ENCODE results near the gene TSHZ2. TPM values are rescaled to one million over a fixed set of nuclear protein-coding genes. Genes with fewer than 3 reads are reported as not detected.

The TSHZ2 gene
- total and polyA plus RNA-seq, 2 of the 4 experiments (the other 2 are of a cell fraction): under 0.01 to 0.02 TPM

DNA sequence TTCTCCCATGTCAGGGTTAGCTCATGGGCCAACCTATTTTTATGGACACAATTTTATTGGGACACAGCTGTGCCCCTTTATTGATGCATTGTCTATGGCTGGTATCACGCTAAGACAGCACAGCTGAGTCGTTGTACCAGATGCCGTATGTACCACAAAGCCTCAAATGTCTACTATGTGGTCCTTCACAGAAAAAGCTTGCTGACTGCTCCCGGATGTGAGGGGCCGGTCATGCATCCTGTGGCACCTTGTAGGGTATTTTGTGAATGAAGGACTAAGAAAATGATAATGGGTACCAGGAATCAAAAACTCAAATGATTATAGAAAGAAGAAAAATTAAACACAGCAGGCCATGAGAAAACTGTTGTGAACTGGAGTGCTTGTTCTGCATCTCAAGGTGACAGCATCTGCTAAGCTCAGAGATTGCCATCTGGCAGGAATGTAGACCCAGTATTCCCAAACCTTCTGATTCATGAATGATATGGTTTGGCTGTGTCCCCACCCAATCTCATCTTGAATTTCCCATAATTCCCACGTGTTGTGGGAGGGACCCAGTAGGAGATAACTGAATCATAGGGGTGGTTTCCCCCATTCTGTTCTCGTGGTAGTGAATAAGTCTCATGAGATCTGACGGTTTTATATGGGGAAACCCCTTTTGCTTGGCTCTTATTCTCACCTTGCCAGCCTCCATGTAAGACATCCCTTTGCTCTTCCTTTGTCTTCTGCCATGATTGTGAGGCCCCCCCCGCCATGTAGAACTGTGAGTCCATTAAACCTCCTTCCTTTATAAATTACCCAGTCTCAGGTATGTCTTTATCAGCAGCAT lies 248.5 kb downstream of the TSHZ2 start:
- H3K56ac ChIP-seq (ENCODE audit: extremely low read depth, insufficient read depth, low read length): no peak overlapping the region
- no peak overlapping the region for H3K14ac ChIP-seq (replicated peaks; ENCODE audit: low read depth, low read length)
- WGBS, 2 experiments (ENCODE audit: extremely low coverage in 2 of 2, insufficient read length in 1 of 2): 71% methylated on average over 6 of the region's 9 CpGs; no CpG with 5 or more reads in 1 of the 2 experiments
- no peak overlapping the region for H3K27ac ChIP-seq (ENCODE audit: insufficient read depth, low read length)
- no peaks in the 10 kb centered on the region for H3K4me1 ChIP-seq (ENCODE audit: control insufficient read depth, insufficient read depth, low read length)
- no peak overlapping the region for H2AK5ac ChIP-seq (ENCODE audit: low read depth, low read length)
- H2AFZ ChIP-seq (replicated peaks; ENCODE audit: low read length, poor library complexity): no peak overlapping the region
- no peak overlapping the region for H2BK120ac ChIP-seq (ENCODE audit: low read depth, low read length)
- H4K5ac ChIP-seq (ENCODE audit: low read depth, low read length): no peak overlapping the region
- H3K4ac ChIP-seq (ENCODE audit: low read depth, low read length): no peak overlapping the region
- intact Hi-C loops (cut with micrococcal nuclease) (no loop called here), dilution Hi-C loops (cut with HindIII; ENCODE audit: low sequenced_read_pairs, unreplicated experiment) (no loop called here), in situ Hi-C loops (cut with MboI; ENCODE audit: low sequenced_read_pairs) (loop anchor here (25.0 kb wide), 1 partner anchor 908 kb away; no protein-coding TSS in a partner anchor)
- H3K23ac ChIP-seq (ENCODE audit: low read depth, low read length): no peak overlapping the region
- TF ChIP-seq POLR2A (IDR thresholded peaks at IDR 0.05; ENCODE audit: low read depth, low read length): no peak
- no peak for ATAC-seq (ENCODE audit: low read depth)
- H3K36me3 ChIP-seq (ENCODE audit: control insufficient read depth, insufficient read depth, low read length): no peaks in the 10 kb centered on the region
- H3K18ac ChIP-seq (ENCODE audit: low read depth, low read length): no peak overlapping the region
- H4K8ac ChIP-seq (ENCODE audit: low read depth in 2 of 2, low read length in 2 of 2): no peak overlapping the region
- H2AK9ac ChIP-seq (replicated peaks; ENCODE audit: low read depth, low read length, poor library complexity): no peak overlapping the region
- POLR2A ChIA-PET (ENCODE audit: unreplicated experiment): no interaction called here
- H3K79me1 ChIP-seq (ENCODE audit: low read depth in 1 of 2, low read length in 2 of 2): no peaks in the 10 kb centered on the region
- no TSS peak for BruUV-seq (replicated peaks)
- no peaks in the 10 kb centered on the region for H3K27me3 ChIP-seq (ENCODE audit: control insufficient read depth, insufficient read depth, low read length)
- no peaks in the 10 kb centered on the region for H3K9me1 ChIP-seq (ENCODE audit: insufficient read depth, low read length)
- DNase-seq: no peak
- no peak overlapping the region for H4K91ac ChIP-seq (ENCODE audit: insufficient read depth, low read depth, low read length)
- no peak overlapping the region for H3K4me2 ChIP-seq (ENCODE audit: low read depth, low read length)
- H4K20me1 ChIP-seq (ENCODE audit: insufficient read depth, low read length): no peaks in the 10 kb centered on the region
- H3K4me3 ChIP-seq (ENCODE audit: insufficient read depth, low read depth, low read length): no peak overlapping the region
- no peaks in the 10 kb centered on the region for H3K9me3 ChIP-seq (ENCODE audit: control insufficient read depth, insufficient read depth, low read length)
- CTCF ChIA-PET: interaction anchor here (1.4 kb wide), 2 partner anchors 907 to 909 kb away, joined by 4 to 6 read pairs; no protein-coding TSS in a partner anchor
- no peak overlapping the region for H2BK20ac ChIP-seq (ENCODE audit: low read depth, low read length)
- no peak overlapping the region for H3K9ac ChIP-seq (ENCODE audit: low read depth, low read length)
- no peak overlapping the region for H2BK5ac ChIP-seq (ENCODE audit: low read depth, low read length, poor library complexity, severe bottlenecking)
- no peak overlapping the region for H2BK15ac ChIP-seq (ENCODE audit: low read depth, low read length)

Measured in IMR-90 (cell line).